NCI-H2107 treated with DMSO at 0.1 percent for 48 hours (cell line): ENCODE measurements around the gene FRMD4A.

Experiments
- DNase-seq: peaks from one replicate; lab custom pipeline; 2025; ENCODE audit not compliant: unreplicated experiment; lab: John Stamatoyannopoulos, UW

FRMD4A gene

GRCh38 chr10:13712837-13713581 lies 617.7 kb downstream of the FRMD4A start:
- no peak for DNase-seq

GRCh38 chr10:13712476-13712836 lies 618.3 kb downstream of the FRMD4A start:
- no peak for DNase-seq

- DNase-seq: no peak
Measured at GRCh38 chr10:13711291-13711690, 619.4 kb downstream of the FRMD4A start.

GRCh38 chr10:13709931-13710650 lies 620.6 kb downstream of the FRMD4A start:
- no peak for DNase-seq

GRCh38 chr10:13708256-13708990 lies 622.3 kb downstream of the FRMD4A start:
- no peak for DNase-seq

GRCh38 chr10:13707156-13707881 lies 623.4 kb downstream of the FRMD4A start:
- no peak for DNase-seq

GRCh38 chr10:13706604-13707003 lies 624.1 kb downstream of the FRMD4A start:
- no peak for DNase-seq

GRCh38 chr10:13706175-13706574 lies 624.5 kb downstream of the FRMD4A start:
- DNase-seq: no peak

GRCh38 chr10:13705526-13706174 lies 625.1 kb downstream of the FRMD4A start:
- no peak for DNase-seq

- DNase-seq: no peak
Measured at GRCh38 chr10:13704964-13705363, 625.8 kb downstream of the FRMD4A start.

GRCh38 chr10:13703997-13704536 lies 626.7 kb downstream of the FRMD4A start:
- DNase-seq: no peak

- no peak for DNase-seq
Measured at GRCh38 chr10:13703101-13703818, 627.5 kb downstream of the FRMD4A start.

- DNase-seq: no peak
Measured at GRCh38 chr10:13701157-13701919, 629.4 kb downstream of the FRMD4A start.

GRCh38 chr10:13700473-13701144 lies 630.1 kb downstream of the FRMD4A start:
- DNase-seq: no peak

GRCh38 chr10:13699216-13699615 lies 631.5 kb downstream of the FRMD4A start:
- DNase-seq: no peak

- DNase-seq: no peak
Measured at GRCh38 chr10:13698217-13698616, 632.5 kb downstream of the FRMD4A start.

- DNase-seq: no peak
Measured at GRCh38 chr10:13696071-13696470, 634.7 kb downstream of the FRMD4A start.

- DNase-seq: no peak
Measured at GRCh38 chr10:13695588-13695987, 635.1 kb downstream of the FRMD4A start.
